HepG2 (cell line): ENCODE measurements around the gene CDR2L. TPM values are rescaled to one million over a fixed set of nuclear protein-coding genes. Genes with fewer than 3 reads are reported as not detected.

Source experiments
- ATF1 ChIP-seq: IDR thresholded peaks from 2 replicates; pipeline ENCODE4 v1.6.1; 2016; ENCODE audit warnings: mild to moderate bottlenecking, control low read depth
- DNMT3B ChIP-seq: conservative IDR thresholded peaks from 2 replicates; pipeline ENCODE4 v1.6.1; 2016; ENCODE audit warnings: missing biosample characterization, control low read depth
- ERF ChIP-seq: IDR thresholded peaks from 2 replicates; pipeline ENCODE4 v1.6.1; 2018; ENCODE audit warnings: missing biosample characterization, missing genetic modification reagents
- FOXJ3 ChIP-seq: sonication (generic); formaldehyde crosslinking; IDR thresholded peaks from 2 replicates; pipeline ENCODE4 v1.4.0; 2020; ENCODE audit warnings: missing genetic modification reagents, mild to moderate bottlenecking, borderline replicate concordance
- GABPA ChIP-seq, 2 experiments: IDR thresholded peaks; 2 replicates each; pipeline ENCODE4 v1.6.1; 2011 to 2016; ENCODE audit warnings: low read depth in 2 of 2, low read length in 1 of 2, missing biosample characterization in 1 of 2, missing genetic modification characterization in 1 of 2
- HDAC6 ChIP-seq: fragments of 200-600 bp; sonication (generic); IDR thresholded peaks from 2 replicates; pipeline ENCODE4 v1.7.0; 2017; ENCODE audit warnings: mild to moderate bottlenecking, antibody characterized with exemption, low read length, low read depth
- NR2C2 ChIP-seq: sonication (generic); formaldehyde crosslinking; IDR thresholded peaks from 2 replicates; pipeline ENCODE4 v1.4.0; 2020; ENCODE audit warnings: missing genetic modification reagents, mild to moderate bottlenecking, moderate library complexity, borderline replicate concordance
- POGZ ChIP-seq: sonication (generic); formaldehyde crosslinking; IDR thresholded peaks from 2 replicates; pipeline ENCODE4 v1.4.0; 2020; ENCODE audit warnings: mild to moderate bottlenecking, missing genetic modification reagents
- STAT5B ChIP-seq: sonication (generic); formaldehyde crosslinking; IDR thresholded peaks from 2 replicates; pipeline ENCODE4 v1.4.0; 2020; ENCODE audit warnings: missing genetic modification reagents
- ZC3H4 ChIP-seq: sonication (generic); formaldehyde crosslinking; IDR thresholded peaks from 2 replicates; pipeline ENCODE4 v1.4.0; 2020; ENCODE audit warnings: missing genetic modification reagents, borderline replicate concordance
- ZFP36 ChIP-seq: fragments of 150-350 bp; IDR thresholded peaks from 2 replicates; pipeline ENCODE4 v1.6.1; 2018; ENCODE audit warnings: borderline replicate concordance, low read length, low read depth; ENCODE audit not compliant: partially characterized antibody
- ZNF136 ChIP-seq: sonication (generic); formaldehyde crosslinking; IDR thresholded peaks from 2 replicates; pipeline ENCODE4 v1.8.1; 2022; ENCODE audit warnings: low read depth, mild to moderate bottlenecking, moderate library complexity, missing genetic modification reagents
- ZNF496 ChIP-seq: sonication (generic); formaldehyde crosslinking; IDR thresholded peaks from 2 replicates; pipeline ENCODE4 v1.8.1; 2023; ENCODE audit warnings: mild to moderate bottlenecking, moderate library complexity, missing genetic modification reagents; ENCODE audit not compliant: insufficient replicate concordance
- ZNF7 ChIP-seq: IDR thresholded peaks from 2 replicates; pipeline ENCODE4 v1.6.1; 2016; ENCODE audit warnings: missing biosample characterization, missing genetic modification reagents
- polyA plus RNA-seq, 8 experiments: library from polyadenylated mRNA; depleted of rRNA in 3 of 8; stranded (reverse) in 7 of 8; unstranded in 1 of 8; fragments of >200 nt; fragmentation: Illumina TruSeq in 4 of 8; extraction: Trizol in 4 of 8; gene quantifications; 2 replicates each; pipeline versions ENCODE4 v1.2.1 to v1.2.3, GENCODE V29; 2011 to 2016; ENCODE audit warnings: low read depth in 4 of 8, missing spikeins in 1 of 8, mixed read lengths in 1 of 8; ENCODE audit not compliant: insufficient read depth in 1 of 8
- total RNA-seq, 5 experiments: library from RNA; depleted of rRNA; stranded (reverse); fragments of >200 nt; fragmentation: Illumina TruSeq; extraction: Trizol; gene quantifications; 2 replicates each; pipeline ENCODE4 v1.2.3, GENCODE V29; 2016; ENCODE audit warnings: low read depth in 1 of 5
- TF ChIP-seq, protein P1 (sequence below): fragments of 450-650 bp; IDR thresholded peaks from 2 replicates; pipeline ENCODE4 v1.6.1; 2017
- TF ChIP-seq, protein P2 (sequence below): sonication (generic); formaldehyde crosslinking; IDR thresholded peaks from 2 replicates; pipeline ENCODE4 v1.4.0; 2020; ENCODE audit warnings: missing genetic modification reagents
- TF ChIP-seq, protein P3 (sequence below): sonication (generic); formaldehyde crosslinking; IDR thresholded peaks from 2 replicates; pipeline ENCODE4 v1.8.0; 2022; ENCODE audit warnings: low read depth, missing genetic modification reagents
- TF ChIP-seq, protein P4 (sequence below): sonication (generic); formaldehyde crosslinking; IDR thresholded peaks from 2 replicates; pipeline ENCODE4 v1.8.0; 2022; ENCODE audit warnings: missing genetic modification reagents, mild to moderate bottlenecking, moderate library complexity, borderline replicate concordance
- TF ChIP-seq, protein P5 (sequence below): sonication (generic); formaldehyde crosslinking; IDR thresholded peaks from 2 replicates; pipeline ENCODE4 v1.5.0; 2020; ENCODE audit warnings: mild to moderate bottlenecking, missing genetic modification reagents

Gene CDR2L
- total and polyA plus RNA-seq, 2 of the 13 experiments (the other 11 are each of a cell fraction or from before 2014, with no cell fraction given): 1.9 to 2.1 TPM

DNA sequence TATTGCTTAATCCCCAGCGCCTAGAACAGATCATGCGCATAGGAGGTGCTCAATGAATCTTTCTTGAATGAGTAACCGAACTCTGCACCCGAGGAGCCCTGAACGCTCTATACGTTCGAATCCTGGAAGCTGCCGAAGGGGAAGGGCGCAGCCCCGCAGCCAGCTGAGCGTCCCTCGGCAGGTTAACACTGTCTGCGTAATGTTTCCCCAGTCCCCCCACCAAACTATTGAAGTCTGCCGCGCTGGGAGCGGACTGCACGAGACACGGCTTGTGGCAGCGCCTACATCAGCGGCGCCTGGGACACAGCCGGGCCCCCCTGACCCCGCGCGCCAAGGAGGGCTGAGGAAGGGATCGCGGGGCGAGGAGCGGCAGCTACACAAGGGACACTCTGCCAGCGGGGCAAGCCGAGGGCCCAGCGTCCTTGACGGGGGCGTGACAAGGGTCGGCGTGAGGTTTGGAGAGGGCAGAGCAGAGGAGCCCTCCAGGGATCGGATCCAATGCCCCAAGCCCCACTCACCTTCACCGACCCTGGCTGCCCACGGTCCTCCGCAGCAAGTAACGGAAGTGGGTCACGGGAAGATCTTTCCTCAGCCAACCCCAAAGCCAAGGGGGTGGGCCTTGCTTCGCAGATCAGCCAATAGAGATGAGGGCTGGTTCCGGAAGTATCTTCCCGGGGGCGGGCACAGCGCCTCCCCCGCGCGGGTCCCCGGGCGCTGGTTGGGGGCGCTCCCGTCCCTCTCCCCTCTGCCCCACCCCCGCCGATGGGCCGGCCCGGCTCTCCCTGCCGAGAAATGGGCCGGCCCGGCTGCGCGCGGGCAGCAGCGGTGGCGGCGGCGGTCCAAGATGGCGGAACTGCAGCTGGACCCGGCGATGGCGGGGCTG lies 59.2 kb downstream of the CDR2L start, which contains the start of the genes ATP5PD and KCTD2 (continued):
- peak; percentile 86 for TF ChIP-seq ERF
- peak; percentile 56; the same call in 1 of the 2 replicates for TF ChIP-seq ZC3H4 (CRISPR knock-in tag)
- TF ChIP-seq, protein P1, sequence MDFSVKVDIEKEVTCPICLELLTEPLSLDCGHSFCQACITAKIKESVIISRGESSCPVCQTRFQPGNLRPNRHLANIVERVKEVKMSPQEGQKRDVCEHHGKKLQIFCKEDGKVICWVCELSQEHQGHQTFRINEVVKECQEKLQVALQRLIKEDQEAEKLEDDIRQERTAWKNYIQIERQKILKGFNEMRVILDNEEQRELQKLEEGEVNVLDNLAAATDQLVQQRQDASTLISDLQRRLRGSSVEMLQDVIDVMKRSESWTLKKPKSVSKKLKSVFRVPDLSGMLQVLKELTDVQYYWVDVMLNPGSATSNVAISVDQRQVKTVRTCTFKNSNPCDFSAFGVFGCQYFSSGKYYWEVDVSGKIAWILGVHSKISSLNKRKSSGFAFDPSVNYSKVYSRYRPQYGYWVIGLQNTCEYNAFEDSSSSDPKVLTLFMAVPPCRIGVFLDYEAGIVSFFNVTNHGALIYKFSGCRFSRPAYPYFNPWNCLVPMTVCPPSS: no peak
- no peak for TF ChIP-seq ZNF496 (CRISPR knock-in tag)
- TF ChIP-seq ZNF7 (CRISPR knock-in tag): no peak
- no peak; the same call in 1 of the 2 replicates for TF ChIP-seq DNMT3B (CRISPR knock-in tag)
- TF ChIP-seq, protein P2, sequence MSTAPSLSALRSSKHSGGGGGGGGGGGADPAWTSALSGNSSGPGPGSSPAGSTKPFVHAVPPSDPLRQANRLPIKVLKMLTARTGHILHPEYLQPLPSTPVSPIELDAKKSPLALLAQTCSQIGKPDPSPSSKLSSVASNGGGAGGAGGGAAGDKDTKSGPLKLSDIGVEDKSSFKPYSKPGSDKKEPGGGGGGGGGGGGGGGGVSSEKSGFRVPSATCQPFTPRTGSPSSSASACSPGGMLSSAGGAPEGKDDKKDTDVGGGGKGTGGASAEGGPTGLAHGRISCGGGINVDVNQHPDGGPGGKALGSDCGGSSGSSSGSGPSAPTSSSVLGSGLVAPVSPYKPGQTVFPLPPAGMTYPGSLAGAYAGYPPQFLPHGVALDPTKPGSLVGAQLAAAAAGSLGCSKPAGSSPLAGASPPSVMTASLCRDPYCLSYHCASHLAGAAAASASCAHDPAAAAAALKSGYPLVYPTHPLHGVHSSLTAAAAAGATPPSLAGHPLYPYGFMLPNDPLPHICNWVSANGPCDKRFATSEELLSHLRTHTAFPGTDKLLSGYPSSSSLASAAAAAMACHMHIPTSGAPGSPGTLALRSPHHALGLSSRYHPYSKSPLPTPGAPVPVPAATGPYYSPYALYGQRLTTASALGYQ: 0 out of 2 replicates have a peak, but pooled peaks have one; percentile 39
- peak; percentile 86; the same call in 1 of the 2 replicates for TF ChIP-seq ZNF136 (CRISPR knock-in tag)
- TF ChIP-seq, protein P3, sequence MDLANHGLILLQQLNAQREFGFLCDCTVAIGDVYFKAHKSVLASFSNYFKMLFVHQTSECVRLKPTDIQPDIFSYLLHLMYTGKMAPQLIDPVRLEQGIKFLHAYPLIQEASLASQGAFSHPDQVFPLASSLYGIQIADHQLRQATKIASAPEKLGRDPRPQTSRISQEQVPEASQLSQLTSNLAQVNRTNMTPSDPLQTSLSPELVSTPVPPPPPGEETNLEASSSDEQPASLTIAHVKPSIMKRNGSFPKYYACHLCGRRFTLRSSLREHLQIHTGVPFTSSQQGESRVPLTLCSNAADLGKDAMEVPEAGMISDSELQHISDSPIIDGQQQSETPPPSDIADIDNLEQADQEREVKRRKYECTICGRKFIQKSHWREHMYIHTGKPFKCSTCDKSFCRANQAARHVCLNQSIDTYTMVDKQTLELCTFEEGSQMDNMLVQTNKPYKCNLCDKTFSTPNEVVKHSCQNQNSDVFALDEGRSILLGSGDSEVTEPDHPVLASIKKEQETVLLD (CRISPR knock-in tag): peak; percentile 79
- no peak for TF ChIP-seq HDAC6
- TF ChIP-seq, protein P4, sequence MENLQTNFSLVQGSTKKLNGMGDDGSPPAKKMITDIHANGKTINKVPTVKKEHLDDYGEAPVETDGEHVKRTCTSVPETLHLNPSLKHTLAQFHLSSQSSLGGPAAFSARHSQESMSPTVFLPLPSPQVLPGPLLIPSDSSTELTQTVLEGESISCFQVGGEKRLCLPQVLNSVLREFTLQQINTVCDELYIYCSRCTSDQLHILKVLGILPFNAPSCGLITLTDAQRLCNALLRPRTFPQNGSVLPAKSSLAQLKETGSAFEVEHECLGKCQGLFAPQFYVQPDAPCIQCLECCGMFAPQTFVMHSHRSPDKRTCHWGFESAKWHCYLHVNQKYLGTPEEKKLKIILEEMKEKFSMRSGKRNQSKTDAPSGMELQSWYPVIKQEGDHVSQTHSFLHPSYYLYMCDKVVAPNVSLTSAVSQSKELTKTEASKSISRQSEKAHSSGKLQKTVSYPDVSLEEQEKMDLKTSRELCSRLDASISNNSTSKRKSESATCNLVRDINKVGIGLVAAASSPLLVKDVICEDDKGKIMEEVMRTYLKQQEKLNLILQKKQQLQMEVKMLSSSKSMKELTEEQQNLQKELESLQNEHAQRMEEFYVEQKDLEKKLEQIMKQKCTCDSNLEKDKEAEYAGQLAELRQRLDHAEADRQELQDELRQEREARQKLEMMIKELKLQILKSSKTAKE: no peak; the same call in 1 of the 2 replicates
- TF ChIP-seq POGZ (CRISPR knock-in tag): peak; percentile 76
- no peak for TF ChIP-seq STAT5B
- peak; percentile 91 for TF ChIP-seq GABPA (IDR thresholded peaks at IDR 0.05; ENCODE audit: low read depth, low read length)
- TF ChIP-seq GABPA (CRISPR knock-in tag; IDR thresholded peaks at IDR 0.05; ENCODE audit: low read depth): peak; percentile 94
- TF ChIP-seq ZFP36: no peak
- peak; percentile 58; the same call in 1 of the 2 replicates for TF ChIP-seq ATF1 (CRISPR knock-in tag)
- TF ChIP-seq FOXJ3: no peak
- TF ChIP-seq, protein P5, sequence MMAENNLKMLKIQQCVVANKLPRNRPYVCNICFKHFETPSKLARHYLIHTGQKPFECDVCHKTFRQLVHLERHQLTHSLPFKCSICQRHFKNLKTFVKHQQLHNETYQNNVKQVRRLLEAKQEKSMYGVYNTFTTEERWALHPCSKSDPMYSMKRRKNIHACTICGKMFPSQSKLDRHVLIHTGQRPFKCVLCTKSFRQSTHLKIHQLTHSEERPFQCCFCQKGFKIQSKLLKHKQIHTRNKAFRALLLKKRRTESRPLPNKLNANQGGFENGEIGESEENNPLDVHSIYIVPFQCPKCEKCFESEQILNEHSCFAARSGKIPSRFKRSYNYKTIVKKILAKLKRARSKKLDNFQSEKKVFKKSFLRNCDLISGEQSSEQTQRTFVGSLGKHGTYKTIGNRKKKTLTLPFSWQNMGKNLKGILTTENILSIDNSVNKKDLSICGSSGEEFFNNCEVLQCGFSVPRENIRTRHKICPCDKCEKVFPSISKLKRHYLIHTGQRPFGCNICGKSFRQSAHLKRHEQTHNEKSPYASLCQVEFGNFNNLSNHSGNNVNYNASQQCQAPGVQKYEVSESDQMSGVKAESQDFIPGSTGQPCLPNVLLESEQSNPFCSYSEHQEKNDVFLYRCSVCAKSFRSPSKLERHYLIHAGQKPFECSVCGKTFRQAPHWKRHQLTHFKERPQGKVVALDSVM (CRISPR knock-in tag): no peak
- peak; percentile 82; the same call in 1 of the 2 replicates for TF ChIP-seq NR2C2 (CRISPR knock-in tag)
